ENCODE results near the gene LCT.

The LCT gene

DNA sequence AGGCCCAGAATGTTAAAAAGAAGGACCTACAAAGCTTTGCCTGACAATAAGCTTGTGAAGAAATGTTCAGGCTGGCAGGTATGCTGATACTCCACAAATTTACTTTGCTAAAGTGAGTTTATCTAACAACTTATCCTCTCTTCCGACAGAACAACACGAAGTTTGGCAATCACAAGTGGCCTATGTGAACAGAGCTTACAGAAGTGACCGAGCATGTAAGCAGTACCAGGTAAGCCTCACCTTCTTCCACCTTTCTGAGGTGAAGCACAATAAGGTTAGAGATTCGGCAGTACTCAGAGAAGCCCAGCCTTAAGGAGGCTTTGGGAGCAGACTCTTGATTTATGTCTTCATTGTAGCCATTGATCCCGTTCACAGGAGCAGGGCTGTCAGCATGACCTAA, 9.0 kb upstream of the LCT start:
- no peaks in the 10 kb centered on the region for H3K4me1 ChIP-seq (ENCODE audit: insufficient read depth, low read length)
- peaks cover 36% of the 10 kb centered on the region for H3K36me3 ChIP-seq (ENCODE audit: insufficient read depth, low read length)
- no peak overlapping the region for H3K9ac ChIP-seq (ENCODE audit: low read depth, low read length)
- no peaks in the 10 kb centered on the region for H3K9me3 ChIP-seq (ENCODE audit: control insufficient read depth, insufficient read depth, low read length)

DNA sequence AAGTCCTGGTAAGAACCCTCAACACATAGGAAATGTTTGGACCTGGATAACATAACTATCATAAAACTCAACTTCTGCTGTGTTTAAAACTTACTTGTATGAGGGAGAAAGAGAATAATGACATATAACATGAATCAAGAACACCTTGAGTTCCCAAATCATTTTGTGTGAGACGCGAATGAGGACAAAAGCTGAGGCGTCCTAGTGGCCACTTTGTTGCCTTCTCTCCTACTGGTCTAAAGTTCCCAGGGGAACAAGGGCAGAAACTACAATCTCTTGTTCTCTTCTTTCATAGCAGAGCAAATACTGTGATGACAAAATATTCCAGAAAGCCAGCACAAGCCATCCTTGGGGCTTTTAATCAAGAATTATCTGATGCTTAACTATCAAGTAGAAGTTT, 8.3 kb upstream of the LCT start:
- Histone ChIP-seq H3K9me3 (ENCODE audit: control insufficient read depth, insufficient read depth, low read length) (no peaks in the 10 kb centered on the region), H3K36me3 (ENCODE audit: insufficient read depth, low read length) (peaks cover 31% of the 10 kb centered on the region), H3K9ac (ENCODE audit: low read depth, low read length) (no peak overlapping the region), H3K4me1 (ENCODE audit: insufficient read depth, low read length) (no peaks in the 10 kb centered on the region)

DNA sequence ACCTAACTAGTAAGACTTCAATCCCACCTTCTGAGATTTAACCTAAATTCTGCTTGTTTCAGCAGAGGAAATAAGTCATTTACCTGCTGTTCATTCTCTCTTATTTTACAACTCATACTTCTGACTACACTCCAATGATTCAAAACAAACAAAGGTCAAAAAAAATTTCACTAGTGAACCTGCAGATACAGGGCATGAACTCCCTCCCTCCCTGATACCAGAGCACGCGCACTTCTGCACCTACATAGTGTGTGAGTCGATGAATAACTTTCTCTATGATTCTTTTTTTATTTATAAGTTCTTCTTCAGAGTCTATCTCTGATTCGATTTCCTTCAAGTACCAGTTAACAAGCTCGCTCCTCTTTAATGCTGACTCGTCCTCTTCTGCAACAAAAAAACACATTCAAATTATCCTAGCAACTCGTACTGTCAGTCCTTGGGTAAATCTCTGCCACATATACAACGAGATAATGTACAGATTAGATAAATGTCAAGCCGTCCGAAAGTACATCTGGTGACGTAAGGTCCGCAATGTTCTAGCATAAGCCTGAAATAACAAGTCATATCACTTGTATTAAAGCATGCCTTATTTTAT, 7.4 kb upstream of the LCT start:
- Histone ChIP-seq H3K9me3 (ENCODE audit: control insufficient read depth, insufficient read depth, low read length) (no peaks in the 10 kb centered on the region), H3K9ac (ENCODE audit: low read depth, low read length) (no peak overlapping the region), H3K36me3 (ENCODE audit: insufficient read depth, low read length) (peaks cover 29% of the 10 kb centered on the region)

GRCh38 chr2:135843671-135844070, 6.7 kb upstream of the LCT start:
- no peak overlapping the region for H3K9ac ChIP-seq (ENCODE audit: low read depth, low read length)
- H3K9me3 ChIP-seq (ENCODE audit: control insufficient read depth, insufficient read depth, low read length), result no peaks in the 10 kb centered on the region
- H3K36me3 ChIP-seq (ENCODE audit: insufficient read depth, low read length), result peaks cover 25% of the 10 kb centered on the region
- no peaks in the 10 kb centered on the region for H3K4me1 ChIP-seq (ENCODE audit: insufficient read depth, low read length)

More for the DNA sequence above, 7.4 kb upstream of the LCT start:
- H3K4me1 ChIP-seq (ENCODE audit: insufficient read depth, low read length), result no peaks in the 10 kb centered on the region

DNA sequence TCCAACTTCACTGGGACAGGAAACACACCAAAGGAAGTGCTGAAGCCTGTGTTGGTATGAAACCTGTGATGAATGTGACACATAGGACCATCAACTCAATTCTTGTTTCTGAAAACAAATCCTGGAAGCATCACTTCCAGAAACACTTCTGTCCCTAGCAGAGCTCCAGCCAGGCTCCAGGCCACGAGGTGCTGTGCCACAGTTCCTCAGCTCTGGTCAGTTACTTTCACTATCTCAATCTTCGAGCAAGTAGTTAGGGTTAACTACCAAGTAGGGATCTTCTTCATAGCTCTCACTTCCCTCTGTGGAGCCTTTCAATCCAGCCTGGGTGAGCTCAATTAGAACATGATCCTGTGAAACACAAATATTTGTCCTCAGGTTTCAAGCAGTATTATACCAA, 3.6 kb upstream of the LCT start:
- no peaks in the 10 kb centered on the region for H3K4me1 ChIP-seq (ENCODE audit: insufficient read depth, low read length)
- no peaks in the 10 kb centered on the region for H3K9me3 ChIP-seq (ENCODE audit: control insufficient read depth, insufficient read depth, low read length)
- H3K36me3 ChIP-seq (ENCODE audit: insufficient read depth, low read length), result peaks cover 14% of the 10 kb centered on the region
- no peak overlapping the region for H3K9ac ChIP-seq (ENCODE audit: low read depth, low read length)

DNA sequence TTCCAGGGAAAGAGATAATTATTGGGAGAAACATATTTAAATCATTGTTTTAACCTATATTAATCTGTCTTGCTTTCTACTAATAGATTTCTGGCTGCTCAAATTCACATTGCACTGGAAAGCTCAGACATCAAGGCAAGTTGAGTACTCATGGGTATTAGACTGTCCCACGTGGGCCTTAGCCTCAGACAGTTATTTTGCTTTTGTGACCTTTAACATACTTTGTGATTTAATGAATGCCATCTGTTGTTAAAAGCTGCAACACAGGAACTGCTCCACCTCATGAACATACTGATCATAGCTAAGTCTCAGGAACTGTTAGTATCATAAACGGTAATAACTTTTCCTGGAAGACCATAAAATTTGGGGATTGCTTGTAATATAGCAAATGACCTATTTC, 2.7 kb upstream of the LCT start:
- Histone ChIP-seq H3K9ac (ENCODE audit: low read depth, low read length) (no peak overlapping the region), H3K9me3 (ENCODE audit: control insufficient read depth, insufficient read depth, low read length) (no peaks in the 10 kb centered on the region), H3K4me1 (ENCODE audit: insufficient read depth, low read length) (no peaks in the 10 kb centered on the region), H3K36me3 (ENCODE audit: insufficient read depth, low read length) (peaks cover 11% of the 10 kb centered on the region)

GRCh38 chr2:135838502-135838901, 1.5 kb upstream of the LCT start:
- H3K9me3 ChIP-seq (ENCODE audit: control insufficient read depth, insufficient read depth, low read length), result no peaks in the 10 kb centered on the region
- H3K36me3 ChIP-seq (ENCODE audit: insufficient read depth, low read length), result peaks cover 7% of the 10 kb centered on the region; the same call in 1 of the 2 replicates
- H3K4me1 ChIP-seq (ENCODE audit: insufficient read depth, low read length), result no peaks in the 10 kb centered on the region
- H3K9ac ChIP-seq (ENCODE audit: low read depth, low read length), result no peak overlapping the region

GRCh38 chr2:135832891-135833290, 4.1 kb downstream of the LCT start:
- Histone ChIP-seq H3K9ac (ENCODE audit: low read depth, low read length) (no peak overlapping the region), H3K36me3 (ENCODE audit: insufficient read depth, low read length) (no peaks in the 10 kb centered on the region), H3K9me3 (ENCODE audit: control insufficient read depth, insufficient read depth, low read length) (no peaks in the 10 kb centered on the region), H3K4me1 (ENCODE audit: insufficient read depth, low read length) (no peaks in the 10 kb centered on the region)

GRCh38 chr2:135831180-135831812, 5.7 kb downstream of the LCT start:
- no peaks in the 10 kb centered on the region for H3K36me3 ChIP-seq (ENCODE audit: insufficient read depth, low read length)
- no peaks in the 10 kb centered on the region for H3K4me1 ChIP-seq (ENCODE audit: insufficient read depth, low read length)
- H3K9me3 ChIP-seq (ENCODE audit: control insufficient read depth, insufficient read depth, low read length), result no peaks in the 10 kb centered on the region

DNA sequence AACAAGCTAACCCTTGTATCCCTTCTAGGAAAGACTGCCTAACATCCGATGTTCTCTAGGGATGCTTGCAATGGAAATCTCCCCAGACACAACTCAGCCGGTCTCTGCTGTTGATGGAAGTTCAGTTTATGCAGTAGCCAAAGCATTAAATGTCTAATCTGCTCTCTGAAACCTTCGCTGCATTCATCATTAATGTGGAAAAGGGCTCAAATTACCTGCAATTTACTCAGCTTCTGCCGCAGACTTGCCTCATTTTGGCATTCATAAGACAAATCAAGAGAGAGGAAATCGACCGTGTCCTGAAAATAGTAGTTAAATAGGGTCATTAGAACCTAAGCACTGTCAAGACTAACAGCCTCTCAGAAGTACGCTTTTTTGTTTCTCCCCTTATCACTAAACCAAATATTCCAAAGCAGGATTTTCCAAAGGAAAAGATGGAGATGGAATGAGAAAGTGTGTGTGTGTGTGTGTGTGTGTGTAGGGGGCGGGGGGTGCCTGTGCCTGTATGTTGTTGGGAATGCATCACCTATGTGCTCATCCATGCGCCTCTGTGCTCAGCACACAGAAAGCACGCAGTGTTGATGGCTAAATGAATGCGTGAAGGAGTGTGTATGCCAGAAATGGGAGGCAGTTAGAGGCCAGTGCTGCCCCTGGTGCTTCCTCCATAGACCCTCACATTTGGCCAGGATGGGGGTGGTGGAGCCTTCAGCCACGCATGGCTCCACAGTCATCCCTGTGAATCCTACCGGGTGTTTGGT, 7.4 kb downstream of the LCT start:
- Histone ChIP-seq H3K9ac (ENCODE audit: low read depth, low read length) (no peak overlapping the region), H3K9me3 (ENCODE audit: control insufficient read depth, insufficient read depth, low read length) (no peaks in the 10 kb centered on the region), H3K4me1 (ENCODE audit: insufficient read depth, low read length) (no peaks in the 10 kb centered on the region), H3K36me3 (ENCODE audit: insufficient read depth, low read length) (no peaks in the 10 kb centered on the region)

More at GRCh38 chr2:135831180-135831812, 5.7 kb downstream of the LCT start:
- H3K9ac ChIP-seq (ENCODE audit: low read depth, low read length), result no peak overlapping the region

DNA sequence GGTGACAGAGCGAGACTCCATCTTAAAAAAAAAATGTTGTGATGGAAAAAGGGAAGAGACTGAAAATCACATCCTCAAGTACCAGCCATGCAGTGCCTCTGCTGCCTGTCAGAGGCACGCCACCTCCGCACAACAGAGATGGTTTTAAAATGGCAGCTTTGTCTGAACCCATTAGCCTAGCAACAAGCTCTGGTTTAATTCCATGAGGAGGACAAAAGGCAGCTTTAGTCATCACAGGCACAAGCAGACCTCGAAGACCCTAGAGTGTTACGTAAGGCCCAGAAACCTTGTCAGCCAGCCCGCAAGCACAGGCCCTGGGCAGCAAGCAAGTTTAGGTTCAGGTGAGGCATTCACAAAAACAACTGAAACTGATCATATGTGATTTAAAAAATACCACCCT, 10.4 kb downstream of the LCT start:
- no peaks in the 10 kb centered on the region for H3K4me1 ChIP-seq (ENCODE audit: insufficient read depth, low read length)
- no peak overlapping the region for H3K9ac ChIP-seq (ENCODE audit: low read depth, low read length)
- no peaks in the 10 kb centered on the region for H3K9me3 ChIP-seq (ENCODE audit: control insufficient read depth, insufficient read depth, low read length)
- no peaks in the 10 kb centered on the region for H3K36me3 ChIP-seq (ENCODE audit: insufficient read depth, low read length)

DNA sequence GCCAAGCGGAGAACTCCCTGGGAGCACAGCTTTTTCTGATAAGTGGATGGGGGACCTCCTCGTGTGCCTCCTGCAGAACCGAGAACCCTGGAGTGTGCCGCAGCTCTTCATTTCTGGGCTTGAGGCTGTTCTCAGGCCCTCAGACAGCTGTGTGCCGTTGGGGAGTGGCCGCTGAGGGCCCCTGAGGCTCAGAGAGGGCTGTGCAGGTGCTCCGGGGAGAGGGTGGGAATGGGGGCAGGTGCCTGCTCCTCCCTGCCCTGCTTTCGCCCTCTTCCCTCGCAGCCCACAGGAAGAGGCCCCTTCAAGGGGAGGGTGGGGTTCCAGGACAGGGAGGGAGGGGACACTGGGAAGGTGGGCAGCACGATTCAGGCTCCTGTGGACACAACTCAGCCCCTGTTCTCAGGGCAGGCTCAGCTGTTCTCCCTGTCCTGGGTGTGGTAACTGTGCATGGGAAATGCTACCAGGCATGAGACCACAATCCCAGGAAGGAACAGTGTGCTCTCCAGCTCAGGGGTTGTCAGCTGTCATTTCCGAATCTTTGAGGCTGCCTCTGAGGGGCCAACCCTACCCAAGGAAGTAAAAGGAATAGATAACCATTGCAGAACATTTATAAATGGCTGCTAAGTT, 11.3 kb downstream of the LCT start:
- H3K4me1 ChIP-seq (ENCODE audit: insufficient read depth, low read length), result no peaks in the 10 kb centered on the region
- H3K36me3 ChIP-seq (ENCODE audit: insufficient read depth, low read length), result no peaks in the 10 kb centered on the region
- no peak overlapping the region for H3K9ac ChIP-seq (ENCODE audit: low read depth, low read length)
- H3K9me3 ChIP-seq (ENCODE audit: control insufficient read depth, insufficient read depth, low read length), result no peaks in the 10 kb centered on the region

DNA sequence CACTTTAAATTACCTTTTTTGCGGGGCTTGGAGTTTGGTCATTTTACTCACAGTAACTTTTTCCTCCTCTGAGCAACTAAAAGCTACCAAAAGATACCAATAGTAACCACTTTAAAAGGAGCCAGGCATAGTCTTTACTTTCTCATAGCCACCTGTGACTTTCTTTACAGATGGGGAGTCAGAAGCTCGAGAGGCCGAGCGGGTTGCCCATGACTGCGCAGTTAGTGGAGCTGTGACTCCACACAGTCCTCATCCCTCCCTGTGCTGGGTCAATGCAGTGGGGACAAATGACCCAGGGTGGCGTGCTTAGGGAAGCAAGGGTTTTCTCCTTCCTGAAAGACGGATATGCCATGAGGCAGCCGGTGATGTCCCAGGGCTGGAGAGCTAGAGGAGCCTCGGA, 11.9 kb downstream of the LCT start:
- Histone ChIP-seq H3K9me3 (ENCODE audit: control insufficient read depth, insufficient read depth, low read length) (no peaks in the 10 kb centered on the region), H3K9ac (ENCODE audit: low read depth, low read length) (no peak overlapping the region), H3K4me1 (ENCODE audit: insufficient read depth, low read length) (no peaks in the 10 kb centered on the region), H3K36me3 (ENCODE audit: insufficient read depth, low read length) (no peaks in the 10 kb centered on the region)

DNA sequence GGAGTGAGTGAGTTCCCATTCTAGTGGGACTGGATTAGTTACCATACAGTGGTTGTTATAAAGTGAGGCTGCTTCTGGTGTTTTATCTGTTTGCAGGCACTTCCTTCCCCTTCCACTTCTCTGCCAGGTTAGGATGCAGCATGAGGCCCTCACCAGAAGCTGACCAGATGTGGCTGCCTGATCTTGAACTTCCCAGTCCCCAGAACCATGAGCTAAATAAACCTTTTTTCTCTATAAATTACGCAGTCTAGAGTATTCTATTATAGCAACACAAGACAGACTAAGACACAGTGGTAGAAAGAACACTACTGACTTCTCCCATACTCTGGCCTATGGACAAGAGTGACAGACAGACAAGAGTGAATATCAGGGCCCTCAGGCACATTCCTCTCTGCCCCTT, 14.1 kb downstream of the LCT start:
- H3K9me3 ChIP-seq (ENCODE audit: control insufficient read depth, insufficient read depth, low read length), result no peaks in the 10 kb centered on the region
- no peak overlapping the region for H3K9ac ChIP-seq (ENCODE audit: low read depth, low read length)
- H3K36me3 ChIP-seq (ENCODE audit: insufficient read depth, low read length), result no peaks in the 10 kb centered on the region
- no peaks in the 10 kb centered on the region for H3K4me1 ChIP-seq (ENCODE audit: insufficient read depth, low read length)

DNA sequence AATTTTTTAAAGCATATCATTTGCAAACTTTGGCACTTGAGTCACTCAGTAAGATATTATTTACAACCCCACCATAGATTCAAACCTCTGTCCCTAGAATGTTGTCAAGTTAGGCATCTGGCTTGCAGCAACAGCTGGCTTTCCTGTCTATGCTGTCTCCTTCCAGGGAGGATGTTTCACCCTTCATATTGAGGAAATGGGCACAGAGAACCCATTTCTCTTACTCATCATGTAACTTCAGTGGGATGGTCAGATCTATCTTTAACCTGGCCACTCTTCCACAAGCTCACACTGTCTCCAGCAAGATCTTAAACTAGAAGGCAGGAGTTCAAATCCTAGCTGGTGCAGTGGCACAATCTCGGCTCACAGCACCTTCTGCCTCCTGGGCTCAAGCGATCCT, 15.8 kb downstream of the LCT start:
- no peaks in the 10 kb centered on the region for H3K9me3 ChIP-seq (ENCODE audit: control insufficient read depth, insufficient read depth, low read length)
- H3K36me3 ChIP-seq (ENCODE audit: insufficient read depth, low read length), result no peaks in the 10 kb centered on the region
- no peak overlapping the region for H3K9ac ChIP-seq (ENCODE audit: low read depth, low read length)
- no peaks in the 10 kb centered on the region for H3K4me1 ChIP-seq (ENCODE audit: insufficient read depth, low read length)

Data from ES-I3 (cell line).